ENCODE measurements around the gene TNFRSF12A. TPM values are rescaled to one million over a fixed set of nuclear protein-coding genes. Genes with fewer than 3 reads are reported as not detected.
A peak's percentile ranks its signal among the peaks of the same experiment; 100 is the strongest.
"Not testable (repeated sequence)": the region's sequence is repeated elsewhere in the genome, so short reads cannot be mapped to it uniquely, and the experiment has no call there.

TNFRSF12A gene
- total RNA-seq, 1 experiment from 2014 or later: 307 TPM

DNA sequence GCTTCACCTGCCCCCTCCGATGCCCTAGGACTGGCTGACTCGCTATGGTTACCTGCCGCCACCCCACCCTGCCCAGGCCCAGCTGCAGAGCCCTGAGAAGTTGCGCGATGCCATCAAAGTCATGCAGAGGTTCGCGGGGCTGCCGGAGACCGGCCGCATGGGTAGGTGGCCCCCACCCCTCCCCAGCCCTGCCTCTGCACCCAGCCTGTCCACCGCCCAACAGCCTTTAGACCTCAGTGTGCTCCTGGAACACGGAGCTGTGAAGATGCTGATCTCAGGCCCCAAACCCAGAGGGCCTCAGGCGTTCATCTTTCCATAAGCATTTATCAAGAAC is 27.2 kb downstream of the TNFRSF12A start:
- DNase-seq (ENCODE audit: low read depth): no peak

DNA sequence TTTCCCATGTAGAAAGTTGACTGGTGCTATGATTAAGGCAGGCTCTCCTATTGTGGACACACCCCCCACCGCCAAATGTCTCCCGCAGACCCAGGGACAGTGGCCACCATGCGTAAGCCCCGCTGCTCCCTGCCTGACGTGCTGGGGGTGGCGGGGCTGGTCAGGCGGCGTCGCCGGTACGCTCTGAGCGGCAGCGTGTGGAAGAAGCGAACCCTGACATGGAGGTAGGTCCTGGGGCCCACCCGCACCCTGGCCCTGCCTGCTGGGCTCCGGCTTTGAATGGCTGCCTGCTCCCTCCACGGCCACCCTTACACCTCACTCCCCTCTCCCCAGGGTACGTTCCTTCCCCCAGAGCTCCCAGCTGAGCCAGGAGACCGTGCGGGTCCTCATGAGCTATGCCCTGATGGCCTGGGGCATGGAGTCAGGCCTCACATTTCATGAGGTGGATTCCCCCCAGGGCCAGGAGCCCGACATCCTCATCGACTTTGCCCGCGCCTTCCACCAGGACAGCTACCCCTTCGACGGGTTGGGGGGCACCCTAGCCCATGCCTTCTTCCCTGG is 29.8 kb downstream of the TNFRSF12A start:
- no peak for DNase-seq (ENCODE audit: low read depth)

DNA sequence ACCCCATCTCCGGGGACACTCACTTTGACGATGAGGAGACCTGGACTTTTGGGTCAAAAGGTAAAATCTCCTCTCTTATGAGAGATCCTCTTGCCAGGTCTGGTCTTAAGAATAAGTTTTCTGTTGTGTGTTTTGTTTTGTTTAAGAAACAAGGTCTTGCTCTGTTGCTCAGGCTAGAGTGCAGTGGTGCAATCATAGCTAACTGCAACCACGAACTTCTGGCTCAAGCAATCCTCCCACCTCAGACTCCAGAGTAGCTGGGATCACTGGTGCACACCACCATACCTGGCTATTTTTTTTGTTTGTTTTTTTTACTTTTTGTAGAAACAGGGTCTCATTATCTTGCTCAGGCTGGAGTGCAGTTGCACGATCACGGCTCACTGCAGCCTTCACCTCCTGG is 30.3 kb downstream of the TNFRSF12A start:
- no peak for DNase-seq (ENCODE audit: low read depth)

DNA sequence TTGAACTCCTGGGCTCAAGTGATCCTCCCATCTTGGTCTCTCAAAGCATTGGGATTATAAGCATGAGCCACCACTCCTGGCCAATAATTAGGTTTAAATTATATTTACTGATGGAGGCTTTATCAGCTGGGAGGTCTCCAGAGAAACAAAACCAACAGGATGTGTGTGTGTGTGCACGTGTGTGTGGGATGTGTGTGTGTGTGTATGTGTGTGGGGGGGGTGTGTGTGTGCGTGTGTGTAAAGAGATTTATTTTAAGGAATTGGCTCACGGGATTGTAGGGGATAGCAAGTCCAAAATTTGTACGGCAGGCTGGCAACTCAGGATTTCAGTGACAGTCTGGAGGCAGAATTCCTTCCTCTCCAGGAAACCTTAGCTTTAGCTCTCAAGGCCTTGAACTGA is 30.8 kb downstream of the TNFRSF12A start:
- no peak for DNase-seq (ENCODE audit: low read depth)

DNA sequence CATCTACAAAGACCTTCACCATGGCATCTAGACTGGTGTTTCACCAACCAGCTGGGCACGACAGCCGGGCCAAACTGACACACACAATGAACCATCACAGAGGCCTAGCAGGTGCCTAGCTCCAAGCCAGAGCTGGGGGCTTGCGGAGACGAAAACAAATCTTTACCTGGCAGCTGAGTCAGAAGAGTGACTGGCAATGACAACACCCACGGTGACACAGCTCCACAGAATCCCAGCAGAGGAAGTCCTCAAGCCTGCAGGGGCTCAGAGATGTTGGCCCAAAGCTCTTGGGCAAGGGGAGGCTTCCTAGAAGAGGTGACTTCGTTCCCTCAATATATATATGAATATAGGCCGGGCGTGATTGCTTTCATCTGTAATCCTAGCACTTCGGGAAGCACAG is 31.3 kb downstream of the TNFRSF12A start:
- no peak for DNase-seq (ENCODE audit: low read depth)

DNA sequence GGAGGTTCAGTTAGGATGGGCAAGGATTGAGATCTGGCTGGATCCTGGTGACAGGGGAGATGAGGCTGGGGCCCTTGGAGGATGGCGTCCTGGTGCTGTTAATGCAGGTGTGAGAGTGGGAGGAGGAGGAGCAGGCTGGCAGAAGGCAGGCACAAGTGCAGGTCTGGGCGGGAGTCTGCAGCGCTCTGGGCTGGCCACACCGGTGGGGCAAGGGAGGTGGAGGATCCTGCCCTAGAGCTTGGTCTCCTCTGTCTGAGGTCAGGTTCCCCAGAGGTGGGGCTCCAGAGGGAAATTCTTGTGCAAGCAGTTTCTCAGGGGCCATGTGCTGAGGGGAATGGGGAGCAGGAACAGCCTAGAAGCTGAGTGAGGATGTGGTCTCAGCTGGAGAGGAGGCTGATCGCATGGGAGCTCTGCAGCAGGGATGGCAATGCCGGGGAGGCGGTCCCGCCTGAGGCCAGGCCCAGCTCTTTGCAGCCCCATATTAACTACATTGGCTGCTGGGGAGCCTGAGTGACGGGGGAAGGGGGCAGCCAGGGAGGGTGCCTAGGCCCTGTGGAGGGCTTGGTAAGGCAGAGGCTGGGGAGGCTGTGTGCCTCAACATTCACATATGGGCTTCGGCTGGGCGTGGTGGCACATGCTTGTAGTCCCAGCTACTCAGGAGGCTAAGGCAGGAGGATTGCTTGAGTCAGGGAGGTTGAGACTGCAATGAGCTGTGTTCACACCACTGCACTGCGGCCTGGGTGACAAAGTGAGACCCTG is 32.6 kb downstream of the TNFRSF12A start:
- not testable (repeated sequence) for DNase-seq (ENCODE audit: low read depth)

DNA sequence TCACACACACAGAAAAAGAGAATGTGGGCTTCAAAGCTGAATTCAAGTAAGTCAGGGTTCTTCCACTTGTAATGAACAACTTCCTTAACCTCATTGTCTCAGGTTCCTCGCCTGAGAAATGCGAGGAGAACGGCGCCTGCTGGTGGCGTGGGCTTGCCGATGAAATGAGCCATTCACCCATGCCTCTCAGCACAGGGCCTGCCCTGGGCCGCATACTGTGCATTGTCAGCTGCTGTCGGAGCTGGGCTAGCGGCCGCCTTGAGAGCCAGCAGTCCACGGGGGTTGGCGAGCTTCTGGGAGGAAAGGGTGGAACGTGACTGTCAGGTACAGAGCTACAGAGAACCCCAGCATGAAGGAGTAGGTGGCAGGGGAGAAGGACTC is 33.2 kb downstream of the TNFRSF12A start:
- DNase-seq (ENCODE audit: low read depth): not testable (repeated sequence)

DNA sequence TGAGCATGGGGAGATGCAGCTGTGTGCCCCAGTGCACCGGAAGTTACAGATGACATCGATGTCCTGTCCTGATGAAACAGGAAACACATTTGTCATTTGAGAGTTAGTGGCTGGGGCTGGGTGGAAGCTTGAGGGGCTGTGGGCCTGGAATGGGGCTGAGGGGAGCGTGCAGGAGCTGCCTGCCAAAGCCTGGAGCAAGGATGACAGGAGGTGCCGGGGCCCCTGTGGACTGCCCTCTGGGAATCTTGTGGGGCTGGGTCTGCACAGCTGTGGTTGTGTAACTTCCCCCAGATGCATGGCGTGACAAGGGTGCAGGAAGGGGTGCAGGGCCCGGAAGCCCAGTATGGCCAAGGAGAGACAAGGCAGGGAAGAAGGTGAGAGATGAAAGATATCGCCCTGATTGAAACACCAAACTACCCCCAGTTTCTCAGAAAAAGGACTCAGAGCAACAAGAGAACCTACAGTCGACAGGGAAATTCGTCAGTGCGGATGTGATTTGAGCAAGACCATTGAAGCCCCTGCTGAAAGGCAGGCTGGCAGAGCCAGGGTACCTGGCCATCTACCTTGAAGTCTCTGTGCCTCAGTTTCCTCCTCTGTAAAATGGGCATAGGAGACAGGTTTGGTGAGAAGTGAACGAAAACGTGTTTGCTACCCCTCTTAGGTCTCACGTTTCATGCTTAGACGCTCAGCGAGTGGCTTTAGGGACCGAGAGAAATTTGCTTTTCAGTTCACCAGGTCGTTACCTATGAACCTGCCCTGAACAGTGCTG is 35.0 kb downstream of the TNFRSF12A start:
- DNase-seq (ENCODE audit: low read depth): no peak

DNA sequence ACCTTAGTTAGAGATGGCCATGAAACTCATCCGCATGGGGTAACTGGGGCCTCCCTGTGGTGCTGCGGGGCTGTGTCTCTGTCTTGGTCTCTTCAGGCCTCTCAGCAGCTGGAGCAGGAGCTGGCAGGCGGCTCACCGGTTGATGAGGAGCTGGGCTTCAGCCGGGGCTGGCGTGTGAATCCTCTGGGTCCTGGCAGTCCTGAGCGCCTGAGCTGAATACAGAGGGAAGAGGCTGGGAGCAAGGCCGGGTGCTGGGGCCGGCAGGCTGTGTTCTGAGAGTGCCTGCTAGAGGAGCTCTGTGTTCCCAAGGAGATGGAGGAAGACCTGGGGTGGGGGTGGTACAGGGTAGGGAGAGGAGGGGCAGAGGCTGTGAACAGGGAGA is 35.6 kb downstream of the TNFRSF12A start:
- not testable (repeated sequence) for DNase-seq (ENCODE audit: low read depth)

DNA sequence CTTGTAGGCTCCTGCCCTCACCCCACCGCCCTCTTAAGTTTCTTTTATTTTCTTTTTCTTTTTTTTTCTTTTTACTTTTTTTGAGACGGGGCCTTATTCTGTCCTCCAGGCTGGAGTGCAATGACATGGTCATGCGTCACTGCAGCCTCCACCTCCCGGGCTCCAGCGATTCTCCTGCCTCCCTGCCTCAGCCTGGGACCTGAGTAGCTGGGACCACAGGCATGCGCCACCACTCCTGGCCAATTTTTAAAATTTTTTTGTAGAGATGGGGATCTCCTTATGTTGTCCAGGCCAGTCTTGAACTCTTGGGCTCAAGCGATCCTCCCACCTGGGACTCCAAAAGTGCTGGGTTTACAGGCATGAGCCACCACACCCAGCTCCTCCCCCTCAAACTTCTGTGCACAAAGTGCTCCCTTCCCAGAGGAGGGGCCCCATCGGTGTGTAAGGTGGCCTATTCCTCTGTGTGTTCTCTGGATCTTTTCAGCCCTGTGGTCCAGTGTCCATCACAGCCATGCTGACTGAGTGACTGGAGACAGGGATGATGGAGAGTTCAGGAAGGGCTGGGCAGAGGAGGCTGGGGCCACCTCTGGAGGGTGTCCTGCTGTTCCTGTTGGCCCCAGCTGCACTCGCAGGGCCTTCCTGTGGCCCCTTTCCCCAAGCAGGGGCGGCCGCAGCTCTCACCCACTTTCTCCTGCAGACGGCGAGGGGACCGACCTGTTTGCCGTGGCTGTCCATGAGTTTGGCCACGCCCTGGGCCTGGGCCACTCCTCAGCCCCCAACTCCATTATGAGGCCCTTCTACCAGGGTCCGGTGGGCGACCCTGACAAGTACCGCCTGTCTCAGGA is 36.4 kb downstream of the TNFRSF12A start:
- no peak for DNase-seq (ENCODE audit: low read depth)

DNA sequence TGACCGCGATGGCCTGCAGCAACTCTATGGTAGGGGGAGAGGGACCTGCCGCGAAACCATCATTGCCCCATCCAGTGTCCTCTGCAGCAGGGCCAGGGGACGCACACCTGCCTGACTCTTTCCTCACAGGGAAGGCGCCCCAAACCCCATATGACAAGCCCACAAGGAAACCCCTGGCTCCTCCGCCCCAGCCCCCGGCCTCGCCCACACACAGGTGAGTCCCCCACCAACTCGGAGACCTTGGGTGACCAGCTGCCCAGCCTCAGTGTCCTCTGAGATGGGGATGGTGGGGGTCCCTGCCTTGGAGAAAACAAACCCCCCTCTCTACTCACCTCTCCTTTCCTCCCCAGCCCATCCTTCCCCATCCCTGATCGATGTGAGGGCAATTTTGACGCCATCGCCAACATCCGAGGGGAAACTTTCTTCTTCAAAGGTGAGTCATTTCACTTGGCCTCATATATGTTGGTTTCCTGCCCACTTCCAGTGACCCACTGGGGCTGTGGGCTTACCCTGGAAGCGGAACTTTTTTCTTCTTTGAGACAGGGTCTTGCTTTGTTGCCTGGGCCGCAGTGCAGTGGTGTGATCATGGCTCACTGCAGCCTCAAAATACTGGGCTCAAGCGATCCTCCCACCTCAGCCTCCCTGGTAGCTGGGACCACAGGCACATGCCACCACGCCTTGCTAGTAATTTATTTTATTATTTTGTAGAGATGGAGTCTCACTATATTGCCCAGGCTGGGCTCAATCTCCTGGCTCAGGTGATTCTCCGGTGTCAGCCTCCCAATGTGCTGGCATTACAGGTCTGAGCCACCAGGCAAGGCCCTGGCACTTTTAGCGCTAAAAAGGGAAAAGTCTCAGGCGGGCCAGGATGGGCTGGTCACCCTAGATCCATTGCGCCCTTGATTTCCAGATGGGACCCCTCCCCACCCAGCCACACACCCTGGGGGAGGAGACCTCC is 37.3 kb downstream of the TNFRSF12A start:
- no peak for DNase-seq (ENCODE audit: low read depth)

DNA sequence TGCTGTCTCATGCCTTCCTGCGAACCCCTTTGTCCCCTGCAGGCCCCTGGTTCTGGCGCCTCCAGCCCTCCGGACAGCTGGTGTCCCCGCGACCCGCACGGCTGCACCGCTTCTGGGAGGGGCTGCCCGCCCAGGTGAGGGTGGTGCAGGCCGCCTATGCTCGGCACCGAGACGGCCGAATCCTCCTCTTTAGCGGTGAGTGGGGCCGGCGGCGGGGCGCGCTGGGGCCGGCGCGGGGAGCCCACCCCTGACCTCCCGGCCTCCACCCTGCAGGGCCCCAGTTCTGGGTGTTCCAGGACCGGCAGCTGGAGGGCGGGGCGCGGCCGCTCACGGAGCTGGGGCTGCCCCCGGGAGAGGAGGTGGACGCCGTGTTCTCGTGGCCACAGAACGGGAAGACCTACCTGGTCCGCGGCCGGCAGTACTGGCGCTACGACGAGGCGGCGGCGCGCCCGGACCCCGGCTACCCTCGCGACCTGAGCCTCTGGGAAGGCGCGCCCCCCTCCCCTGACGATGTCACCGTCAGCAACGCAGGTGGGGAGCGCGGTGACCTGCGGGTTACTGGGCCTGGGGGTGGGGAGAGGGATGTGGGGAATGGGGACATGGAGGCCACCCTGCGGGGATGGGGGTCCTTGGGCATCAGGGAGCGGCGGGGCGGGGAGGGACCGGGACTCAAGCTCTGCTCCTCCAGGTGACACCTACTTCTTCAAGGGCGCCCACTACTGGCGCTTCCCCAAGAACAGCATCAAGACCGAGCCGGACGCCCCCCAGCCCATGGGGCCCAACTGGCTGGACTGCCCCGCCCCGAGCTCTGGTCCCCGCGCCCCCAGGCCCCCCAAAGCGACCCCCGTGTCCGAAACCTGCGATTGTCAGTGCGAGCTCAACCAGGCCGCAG is 38.2 kb downstream of the TNFRSF12A start:
- peak; percentile 55 for DNase-seq (ENCODE audit: low read depth)

DNA sequence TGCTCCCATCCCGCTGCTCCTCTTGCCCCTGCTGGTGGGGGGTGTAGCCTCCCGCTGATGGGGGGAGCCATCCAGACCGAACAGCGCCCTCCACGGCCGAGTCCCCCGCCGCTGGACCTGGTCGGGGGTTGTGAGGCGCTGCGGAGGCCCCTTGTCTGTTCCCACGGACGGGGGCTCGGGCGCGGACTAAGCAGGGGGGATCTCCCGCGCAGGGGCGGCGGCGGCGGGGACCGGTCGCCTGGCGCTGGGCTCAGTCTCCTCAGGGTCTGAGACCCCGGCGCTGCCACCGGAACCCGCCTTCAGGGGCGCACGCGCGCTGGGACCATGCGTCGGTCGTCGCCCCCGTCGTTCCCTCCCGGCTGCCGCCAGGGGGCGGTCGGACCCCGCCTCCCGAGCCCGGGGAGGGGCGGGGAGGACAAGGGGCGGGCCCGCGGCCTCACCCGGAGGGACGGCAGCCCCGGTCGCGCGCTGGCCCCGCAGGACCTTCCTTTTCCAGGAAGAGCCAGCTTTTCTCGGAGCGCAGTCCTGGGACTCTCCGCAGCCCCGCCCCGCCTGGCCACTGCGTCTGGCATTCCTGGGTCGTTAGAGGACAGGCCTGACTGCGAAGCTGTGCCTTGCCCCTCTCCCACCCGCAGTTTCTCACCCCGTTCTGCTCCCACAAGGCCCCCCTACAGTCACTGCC is 39.0 kb downstream of the TNFRSF12A start:
- peak; percentile 90 for DNase-seq (ENCODE audit: low read depth)

DNA sequence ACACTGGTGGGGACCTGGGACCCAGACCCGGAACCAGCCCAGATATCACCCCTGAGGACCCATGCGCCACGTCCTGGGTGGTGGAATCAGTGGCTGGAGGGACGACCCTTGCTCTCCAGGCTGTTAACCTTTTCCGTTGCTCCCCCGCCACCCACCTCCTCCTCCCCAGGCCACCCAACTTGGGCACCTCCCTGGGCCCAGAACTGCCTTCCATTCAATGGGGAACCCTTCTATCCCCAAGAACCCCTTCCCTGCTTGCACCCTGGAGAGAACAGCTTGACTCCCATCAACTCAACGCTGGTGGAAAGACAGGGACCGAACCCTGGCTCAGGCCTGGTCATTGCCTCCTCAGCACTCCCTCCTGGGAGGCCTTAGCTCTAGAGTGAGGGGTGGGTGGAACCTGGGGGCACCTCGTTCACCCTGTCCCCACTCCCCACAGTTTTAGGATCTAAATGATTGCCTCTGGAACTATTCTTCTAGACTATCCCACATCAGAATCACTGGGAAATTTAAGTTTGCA is 39.6 kb downstream of the TNFRSF12A start:
- no peak for DNase-seq (ENCODE audit: low read depth)

DNA sequence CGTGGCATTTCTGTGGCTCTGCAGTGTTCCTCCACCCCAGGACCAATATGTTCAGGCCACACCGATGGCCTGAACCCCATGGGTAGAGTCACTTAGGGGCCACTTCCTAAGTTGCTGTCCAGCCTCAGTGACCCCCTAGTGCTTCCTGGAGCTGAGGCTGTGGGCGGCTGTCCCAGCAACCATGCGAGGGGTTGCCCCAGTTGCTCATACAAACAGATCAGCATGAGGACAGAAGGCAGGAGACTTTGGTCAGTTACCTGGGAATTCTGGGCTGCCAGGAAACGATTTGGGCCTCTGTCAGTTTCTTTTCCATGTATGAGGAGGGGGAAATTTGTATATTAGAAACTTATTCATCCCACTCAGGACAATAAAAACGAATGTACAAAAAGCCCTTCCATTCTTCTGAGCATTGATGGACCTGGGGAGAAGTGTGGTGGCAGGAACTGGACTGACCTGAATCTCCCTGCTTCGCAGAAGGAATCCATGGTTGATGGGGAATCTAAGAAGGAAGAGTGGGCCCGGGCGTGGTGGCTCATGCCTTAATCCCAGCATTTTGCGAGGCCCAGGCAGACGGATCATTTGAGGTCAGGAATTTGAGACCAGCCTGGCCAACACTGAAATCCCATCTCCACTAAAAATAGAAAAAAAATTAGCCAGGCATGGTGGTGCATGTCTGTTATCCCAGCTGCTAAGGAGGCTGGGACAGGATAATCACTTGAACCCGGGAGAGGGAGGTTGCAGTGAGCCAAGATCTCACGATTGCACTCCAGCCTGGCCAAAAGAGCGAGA is 40.4 kb downstream of the TNFRSF12A start:
- no peak for DNase-seq (ENCODE audit: low read depth)

DNA sequence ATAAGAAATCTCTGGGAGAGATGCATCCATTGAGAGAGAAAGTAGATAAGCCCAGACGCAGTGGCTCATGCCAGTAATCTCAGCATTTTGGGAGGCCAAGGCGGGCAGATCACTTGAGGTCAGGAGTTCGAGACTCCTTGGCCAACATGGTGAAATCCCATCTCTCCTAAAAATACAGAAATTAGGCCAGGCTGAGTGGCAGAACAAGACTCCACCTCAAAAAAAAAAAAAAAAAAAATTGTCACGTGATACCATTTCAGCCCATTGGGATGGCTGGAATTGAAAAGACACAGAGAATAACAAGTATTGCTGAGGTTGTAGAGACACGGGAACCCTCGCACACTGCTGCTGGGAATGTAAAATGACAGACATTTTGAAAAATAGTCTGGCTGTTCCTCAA is 42.4 kb downstream of the TNFRSF12A start:
- no peak for DNase-seq (ENCODE audit: low read depth)

DNA sequence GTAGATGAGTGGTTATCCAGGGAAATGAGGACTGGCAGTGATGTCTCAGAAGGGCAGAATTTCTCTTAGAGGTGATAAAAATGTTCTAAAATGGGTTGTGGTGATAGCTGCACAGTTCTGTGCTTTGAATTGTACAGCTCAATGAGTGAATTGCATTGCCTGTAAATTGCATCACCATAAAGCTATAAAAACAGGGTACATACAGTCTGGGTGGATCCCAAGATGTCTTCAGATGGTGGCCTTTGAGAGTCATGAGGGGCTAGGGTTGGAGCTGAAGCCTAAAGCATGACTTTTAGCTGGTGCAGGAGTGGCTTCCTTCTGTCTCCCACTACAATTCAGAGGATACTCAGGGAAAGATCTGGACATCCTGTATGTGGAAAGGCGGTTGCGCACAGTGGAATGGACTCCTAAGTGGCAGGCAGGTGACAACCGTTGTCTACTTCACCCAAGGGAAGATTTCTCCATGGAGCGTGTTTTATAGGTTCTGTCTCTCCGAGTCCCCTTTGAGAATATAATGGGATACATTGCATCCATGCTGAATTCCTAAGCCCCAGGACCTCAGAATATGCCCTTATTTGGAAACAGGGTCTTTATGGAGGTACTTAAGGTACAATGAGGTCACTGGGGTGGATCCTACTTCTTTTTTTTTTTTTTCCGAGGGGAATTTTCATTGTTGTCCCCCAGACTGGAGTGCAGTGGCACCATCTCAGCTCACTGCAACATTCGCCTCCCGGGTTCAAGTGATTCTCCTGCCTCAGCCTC is 43.6 kb downstream of the TNFRSF12A start:
- DNase-seq (ENCODE audit: low read depth): no peak
